GM19240 (cell line): Measurements from ENCODE around the gene MESP2.

Source experiments
- DNase-seq: peaks from one replicate; pipeline ENCODE4 v3.0.0; 2011; ENCODE audit warnings: low spot score; ENCODE audit not compliant: insufficient read length

The MESP2 gene

GRCh38 chr15:89812847-89813320 lies 36.8 kb downstream of the MESP2 start:
- DNase-seq, result no peak

- no peak for DNase-seq
Observed at GRCh38 chr15:89813381-89814111, 37.4 kb downstream of the MESP2 start.

GRCh38 chr15:89814112-89814742 lies 38.1 kb downstream of the MESP2 start:
- DNase-seq, result no peak

DNA sequence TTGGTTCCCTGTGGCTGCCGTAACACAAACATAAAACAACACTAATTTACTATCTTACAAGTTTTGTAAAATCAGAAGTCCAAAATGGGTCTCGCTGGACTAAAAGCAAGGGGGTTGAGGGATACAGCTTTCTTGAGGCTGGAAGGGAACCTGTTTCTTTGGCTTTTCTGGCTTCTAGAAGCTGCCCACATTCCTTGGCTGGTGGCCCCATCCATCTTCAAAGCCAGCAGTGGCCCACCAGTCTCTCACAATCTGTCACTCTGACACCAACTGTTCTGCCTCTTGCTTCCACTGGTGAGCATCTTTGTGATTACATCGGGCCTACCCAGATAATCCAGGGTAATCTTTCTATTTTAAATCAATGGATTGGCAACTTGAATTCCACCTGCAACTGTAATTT lies 39.6 kb downstream of the MESP2 start:
- DNase-seq, result no peak

DNA sequence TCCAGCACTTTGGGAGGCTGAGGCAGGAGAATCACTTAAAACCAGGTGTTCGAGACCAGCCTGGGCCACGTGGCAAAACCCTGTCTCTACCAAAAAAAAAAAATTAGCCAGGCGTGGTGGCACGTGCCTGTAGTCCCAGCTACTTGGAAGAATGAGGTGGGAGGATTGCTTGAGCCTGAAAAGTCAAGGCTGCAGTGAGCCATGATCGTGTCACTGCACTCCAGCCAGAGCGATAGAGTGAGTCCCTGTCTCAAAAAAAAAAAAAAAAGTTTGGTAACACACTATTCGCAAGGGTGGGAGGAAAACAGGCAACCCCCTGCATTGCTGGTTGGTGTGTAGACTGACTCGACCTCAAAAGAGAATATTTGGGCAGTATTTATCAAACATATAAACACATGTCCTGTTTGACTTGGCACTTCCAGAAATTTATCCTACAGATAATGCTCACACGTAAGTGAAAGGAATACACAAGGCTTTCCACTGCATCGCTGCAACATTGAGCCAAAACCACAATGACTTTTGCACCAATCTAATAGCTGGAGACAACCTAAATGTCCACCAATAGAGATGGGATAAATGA lies 41.7 kb downstream of the MESP2 start:
- DNase-seq, result no peak

GRCh38 chr15:89818287-89818686 lies 42.2 kb downstream of the MESP2 start:
- no peak for DNase-seq

DNA sequence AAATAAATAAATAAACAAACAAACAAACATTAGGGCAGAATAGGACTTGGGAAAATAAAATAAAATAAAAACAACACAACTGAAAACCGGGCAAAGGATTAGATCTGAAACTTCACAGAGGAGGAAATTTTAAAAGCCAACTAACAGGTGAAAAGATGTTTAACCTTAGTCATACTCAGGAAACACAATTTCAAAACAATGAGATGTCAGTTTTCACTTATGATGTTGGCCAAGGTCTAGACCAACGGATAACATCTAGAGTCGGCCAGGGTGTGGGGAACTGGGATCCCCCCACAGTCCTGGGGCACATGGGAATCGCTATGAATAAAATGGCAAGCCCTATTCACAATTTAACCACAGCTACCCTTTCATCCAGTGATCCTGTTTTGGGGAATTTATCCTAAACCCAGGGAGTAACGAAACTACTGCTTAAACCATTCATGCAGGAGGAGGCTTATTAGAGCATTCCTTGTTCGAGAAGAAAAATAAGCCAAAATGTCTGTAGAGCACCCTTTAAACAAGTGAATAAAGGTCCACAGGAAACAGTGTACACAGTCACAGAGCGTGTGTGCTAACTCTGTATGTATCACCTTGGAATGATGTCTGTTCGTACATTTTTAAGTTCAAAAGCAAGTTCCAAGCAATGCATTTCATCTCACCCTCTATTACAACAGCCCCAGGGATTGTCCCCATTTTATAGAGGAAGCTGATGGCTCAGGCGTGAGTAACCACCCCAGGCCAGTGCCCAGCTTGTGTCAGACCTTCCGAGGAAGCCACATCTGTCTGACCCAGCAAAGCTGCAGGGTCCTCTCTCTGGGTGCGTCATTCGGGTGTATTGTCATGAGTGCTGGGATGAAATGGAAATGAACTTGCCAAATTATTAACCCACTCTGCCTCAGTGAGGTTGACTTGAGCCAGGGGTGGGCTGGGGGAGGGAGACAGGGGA lies 44.8 kb downstream of the MESP2 start:
- DNase-seq, result no peak

- no peak for DNase-seq
Observed at GRCh38 chr15:89822026-89822425, 45.9 kb downstream of the MESP2 start.

DNA sequence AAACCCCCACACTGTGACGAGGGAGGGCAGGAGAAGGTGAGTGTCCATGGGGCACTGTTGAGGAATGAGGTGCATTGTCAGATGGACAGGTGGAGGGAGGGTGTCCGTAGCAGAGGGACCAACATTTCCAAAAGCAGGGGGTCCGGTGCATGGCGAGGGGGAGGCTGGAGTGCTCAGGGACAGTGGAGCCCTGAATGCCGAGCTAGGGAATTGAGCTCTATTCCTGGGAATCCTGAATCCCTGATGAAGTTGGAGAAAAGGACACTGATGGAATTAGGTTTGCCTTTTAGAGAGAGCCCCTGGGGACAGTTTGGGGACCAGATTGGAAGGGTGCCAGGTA lies 46.4 kb downstream of the MESP2 start:
- no peak for DNase-seq

- no peak for DNase-seq
Observed at GRCh38 chr15:89822951-89823711, 47.0 kb downstream of the MESP2 start.

DNA sequence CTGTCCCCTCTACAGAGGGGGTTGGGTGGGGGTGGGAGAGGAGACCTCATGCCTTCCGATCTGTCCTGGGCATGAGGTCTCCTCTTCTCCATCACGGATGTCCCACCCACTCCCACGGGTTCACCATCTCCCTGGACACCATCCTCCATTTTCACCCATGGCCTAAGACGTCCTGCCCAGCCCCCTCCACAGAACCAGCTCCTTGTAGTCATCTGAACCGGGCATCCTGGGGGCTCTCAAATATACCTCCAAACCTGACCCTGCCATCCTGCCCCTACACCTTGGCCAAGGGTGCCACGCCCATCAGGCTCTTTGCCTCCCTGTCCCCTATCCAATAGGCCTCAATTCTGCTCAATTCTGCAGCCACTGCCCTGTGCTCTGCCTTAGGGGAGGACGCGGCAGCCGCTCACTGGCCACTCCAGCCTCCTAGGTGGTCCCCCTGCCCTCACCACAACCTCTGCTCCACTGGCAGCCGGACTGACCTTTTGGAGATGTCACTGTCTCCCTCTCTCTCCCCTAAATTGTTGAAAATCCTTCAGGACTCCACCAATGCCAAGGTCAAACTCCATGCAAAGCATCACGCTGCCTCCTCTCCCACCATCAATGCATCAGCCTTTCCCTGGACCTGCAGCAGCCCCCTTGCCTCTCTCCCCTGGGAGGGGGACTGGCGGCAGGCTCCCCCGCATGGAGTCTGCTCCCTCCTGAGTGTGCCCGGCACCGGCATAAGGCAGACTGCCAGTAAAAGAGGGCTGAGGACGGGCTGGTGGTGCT lies 47.9 kb downstream of the MESP2 start:
- DNase-seq, result no peak

- no peak for DNase-seq
Observed at GRCh38 chr15:89824607-89824867, 48.4 kb downstream of the MESP2 start.

DNA sequence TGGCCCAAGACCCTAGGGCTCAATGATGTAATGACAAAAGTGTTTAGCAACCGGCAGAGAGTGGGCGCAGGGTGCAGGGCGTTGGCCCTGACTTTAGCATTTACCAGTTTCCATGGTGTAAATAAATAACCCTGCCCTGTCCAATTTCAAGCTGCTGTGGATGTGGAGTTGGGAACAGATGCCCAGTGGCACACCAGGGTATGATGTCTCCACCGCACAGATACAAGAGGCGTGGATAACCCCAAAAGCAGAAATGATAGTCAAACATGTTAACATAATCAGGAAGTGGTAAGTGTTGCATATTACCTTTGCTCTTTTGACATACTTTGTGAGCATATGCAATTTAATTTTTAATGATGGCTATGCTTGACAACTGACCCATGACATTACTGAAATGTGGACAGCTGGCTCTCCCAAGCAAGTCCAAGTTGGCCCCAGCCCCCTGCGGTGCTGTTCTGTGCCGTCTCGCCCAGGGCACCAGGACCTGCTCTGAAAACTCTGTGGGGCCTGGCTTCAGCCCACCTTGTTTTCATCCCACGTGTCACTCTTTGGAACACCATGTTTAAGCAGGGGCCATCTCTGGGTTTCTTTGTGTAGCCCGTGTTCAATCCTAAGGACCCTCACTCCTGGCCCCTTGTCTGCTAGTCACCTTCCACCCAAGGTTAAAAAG lies 49.3 kb downstream of the MESP2 start:
- no peak for DNase-seq

- no peak for DNase-seq
Observed at GRCh38 chr15:89826671-89827655, 50.8 kb downstream of the MESP2 start.

- DNase-seq, result no peak
Observed at GRCh38 chr15:89827829-89828228, 51.7 kb downstream of the MESP2 start.
